K562 (cell line): ENCODE data around the gene SVBP. TPM values are rescaled to one million over a fixed set of nuclear protein-coding genes. Genes with fewer than 3 reads are reported as not detected.

Experiments
- ARID3A ChIP-seq: IDR thresholded peaks from 2 replicates; pipeline ENCODE4 v1.6.1; 2012; ENCODE audit warnings: low read depth, low read length, improper control_type of control experiment, borderline replicate concordance
- CGGBP1 ChIP-seq: fragments of 250-450 bp; sonication (Bioruptor Pico); IDR thresholded peaks from 2 replicates; pipeline ENCODE4 v1.9.0; 2021; ENCODE audit warnings: mild to moderate bottlenecking
- HEY1 ChIP-seq: fragments of 250-450 bp; sonication (Bioruptor Pico); IDR thresholded peaks from 2 replicates; pipeline ENCODE4 v1.5.0; 2020; ENCODE audit warnings: mild to moderate bottlenecking, moderate library complexity, borderline replicate concordance
- HNRNPLL ChIP-seq: fragments of 200-400 bp; formaldehyde crosslinking; IDR thresholded peaks from 2 replicates; pipeline ENCODE4 v1.6.1; 2017; ENCODE audit warnings: low read length, low read depth, mild to moderate bottlenecking; ENCODE audit not compliant: poor library complexity, severe bottlenecking
- MGA ChIP-seq: fragments of 450-650 bp; IDR thresholded peaks from 2 replicates; pipeline ENCODE4 v1.6.1; 2016; ENCODE audit warnings: mild to moderate bottlenecking, moderate library complexity
- THRA ChIP-seq: fragments of 450-650 bp; IDR thresholded peaks from 2 replicates; pipeline ENCODE4 v1.6.1; 2017; ENCODE audit warnings: mild to moderate bottlenecking, moderate library complexity
- VEZF1 ChIP-seq: fragments of 200-800 bp; sonication (Bioruptor generic); IDR thresholded peaks from 2 replicates; pipeline ENCODE4 v1.6.1; 2017; ENCODE audit warnings: missing genetic modification characterization, missing compliant biosample characterization
- WHSC1 ChIP-seq: IDR thresholded peaks from one replicate; pipeline ENCODE4 v1.6.1; 2012; ENCODE audit warnings: low read length, control low read depth, inconsistent platforms
- ZNF384 ChIP-seq: IDR thresholded peaks from 2 replicates; pipeline ENCODE4 v1.6.1; 2012; ENCODE audit warnings: low read depth, low read length, improper control_type of control experiment
- polyA plus RNA-seq, 8 experiments: library from polyadenylated mRNA; depleted of rRNA in 4 of 8; stranded (reverse) in 5 of 8; unstranded in 3 of 8; fragments of >200 nt; fragmentation: Nextera tagmentation in 2 of 8; fragmentation: Illumina TruSeq in 1 of 8; extraction: Ambion mirVana in 2 of 8; extraction: Trizol in 1 of 8; gene quantifications; 2 replicates each; pipeline versions ENCODE4 v1.2.1 to v1.2.3, GENCODE V29; 2011 to 2014; ENCODE audit warnings: inconsistent platforms in 1 of 8, missing spikeins in 1 of 8
- total RNA-seq, 7 experiments: library from RNA; depleted of rRNA in 6 of 7; stranded (reverse); fragments of >200 nt in 6 of 7; fragmentation: Illumina TruSeq in 2 of 7; extraction: Trizol in 2 of 7; gene quantifications; 2 replicates each; pipeline versions ENCODE4 v1.2.1 to v1.2.3, GENCODE V29; 2011 to 2021; ENCODE audit warnings: low replicate concordance in 1 of 7

SVBP gene
- total and polyA plus RNA-seq, 9 of the 15 experiments (the other 6 are each of a cell fraction or from before 2014, with no cell fraction given), result 31.7 to 49.7 (median 40.0) TPM

DNA sequence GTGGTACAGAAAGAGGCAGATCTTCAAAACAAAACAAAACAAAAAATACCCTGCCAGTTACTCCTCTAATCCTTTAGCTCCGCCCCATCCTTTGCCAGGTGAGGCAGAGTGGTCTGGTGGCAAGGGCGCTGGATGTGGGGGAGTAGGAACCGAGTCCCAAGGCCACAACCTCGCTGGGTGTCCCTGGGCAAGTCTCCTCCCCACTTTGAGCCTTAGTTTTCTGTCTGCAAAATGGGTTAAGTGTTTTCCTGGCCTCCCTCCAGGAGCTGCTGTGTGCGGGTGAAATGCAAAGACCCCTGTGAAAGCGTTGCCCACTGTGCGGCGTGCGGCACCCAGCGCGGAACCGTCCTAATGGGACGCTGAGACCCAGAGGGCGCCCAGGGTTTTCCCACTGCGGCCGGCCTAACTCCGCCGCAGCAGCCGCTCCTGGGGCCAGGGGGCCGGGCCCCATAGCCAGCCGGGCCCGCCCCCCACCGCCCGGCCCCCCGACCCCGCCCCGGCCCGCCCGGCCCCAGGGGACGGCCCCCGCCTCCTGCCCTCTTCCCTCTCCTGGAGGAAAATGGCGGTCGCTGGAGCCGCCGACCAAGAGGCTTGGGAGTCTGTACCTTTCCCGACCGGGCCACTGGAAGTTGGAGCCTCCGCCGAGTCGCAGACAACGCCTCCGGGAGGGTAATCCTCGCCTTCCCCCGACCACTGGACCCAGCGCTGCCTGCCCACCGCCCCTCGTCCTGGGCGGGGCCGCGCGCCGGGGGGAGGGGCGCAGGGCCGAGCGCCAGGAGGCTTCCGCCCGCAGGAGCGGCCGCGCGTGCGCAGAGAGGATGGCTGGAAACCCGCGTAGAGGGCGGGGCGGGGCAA lies at the start of gene SVBP, which contains the start of gene ERMAP (continued):
- TF ChIP-seq VEZF1, result peak; percentile 98
- no peak for TF ChIP-seq WHSC1
- TF ChIP-seq MGA, result no peak
- no peak for TF ChIP-seq ARID3A
- no peak for TF ChIP-seq THRA
- no peak for TF ChIP-seq HNRNPLL
- 0 out of 2 replicates have a peak, but pooled peaks have one; percentile 48 for TF ChIP-seq CGGBP1
- TF ChIP-seq ZNF384, result 0 out of 2 replicates have a peak, but pooled peaks have one; percentile 36
- peak; percentile 14; the same call in 1 of the 2 replicates for TF ChIP-seq HEY1 (CRISPR knock-in tag)
